Adrenal gland (tissue), 5 donors: ENCODE results near the gene FGF22.

Experiments
- POLR2A ChIP-seq, 2 donors: fragments of 450-650 bp; IDR thresholded peaks; one replicate each; pipeline ENCODE4 v1.6.1; 2017; ENCODE audit warnings: antibody characterized with exemption in 2 of 2, mild to moderate bottlenecking in 2 of 2, moderate library complexity in 1 of 2
- TF ChIP-seq, protein P1 (sequence below), 6 experiments: fragments of 450-650 bp in 4 of 6; fragments of 200-600 bp in 2 of 6; sonication (generic) in 1 of 6; IDR thresholded peaks; 1 replicate in 5 of 6; 2 replicates in 1 of 6; pipeline versions ENCODE4 v1.5.1 to v1.8.0; 2016 to 2021; ENCODE audit warnings: antibody characterized with exemption in 6 of 6, mild to moderate bottlenecking in 2 of 6, moderate library complexity in 1 of 6
- donor health status: DM: no; HTN: no; CAD: no.

GRCh38 chr19:621819-622218 lies 17.9 kb upstream of the FGF22 start:
- TF ChIP-seq, protein P1, sequence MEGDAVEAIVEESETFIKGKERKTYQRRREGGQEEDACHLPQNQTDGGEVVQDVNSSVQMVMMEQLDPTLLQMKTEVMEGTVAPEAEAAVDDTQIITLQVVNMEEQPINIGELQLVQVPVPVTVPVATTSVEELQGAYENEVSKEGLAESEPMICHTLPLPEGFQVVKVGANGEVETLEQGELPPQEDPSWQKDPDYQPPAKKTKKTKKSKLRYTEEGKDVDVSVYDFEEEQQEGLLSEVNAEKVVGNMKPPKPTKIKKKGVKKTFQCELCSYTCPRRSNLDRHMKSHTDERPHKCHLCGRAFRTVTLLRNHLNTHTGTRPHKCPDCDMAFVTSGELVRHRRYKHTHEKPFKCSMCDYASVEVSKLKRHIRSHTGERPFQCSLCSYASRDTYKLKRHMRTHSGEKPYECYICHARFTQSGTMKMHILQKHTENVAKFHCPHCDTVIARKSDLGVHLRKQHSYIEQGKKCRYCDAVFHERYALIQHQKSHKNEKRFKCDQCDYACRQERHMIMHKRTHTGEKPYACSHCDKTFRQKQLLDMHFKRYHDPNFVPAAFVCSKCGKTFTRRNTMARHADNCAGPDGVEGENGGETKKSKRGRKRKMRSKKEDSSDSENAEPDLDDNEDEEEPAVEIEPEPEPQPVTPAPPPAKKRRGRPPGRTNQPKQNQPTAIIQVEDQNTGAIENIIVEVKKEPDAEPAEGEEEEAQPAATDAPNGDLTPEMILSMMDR (IDR thresholded peaks at IDR 0.05): no peak
- no peak for TF ChIP-seq POLR2A (IDR thresholded peaks at IDR 0.05)
